ENCODE results near the gene OIP5. TPM values are rescaled to one million over a fixed set of nuclear protein-coding genes. Genes with fewer than 3 reads are reported as not detected.
A peak's percentile ranks its signal among the peaks of the same experiment; 100 is the strongest.

The OIP5 gene
- polyA plus RNA-seq, 1 donor from 2014 or later, result 1.7 TPM

- H3K79me2 ChIP-seq (replicated peaks; ENCODE audit: insufficient read depth, low read length), result peaks cover 29% of the 10 kb centered on the region
- TF ChIP-seq RAD21 (conservative IDR thresholded peaks at IDR 0.05) (no peak), SMC3 (conservative IDR thresholded peaks at IDR 0.05; ENCODE audit: poor library complexity) (no peak), MXI1 (conservative IDR thresholded peaks at IDR 0.05; ENCODE audit: poor library complexity, severe bottlenecking) (no peak), CTCF (IDR thresholded peaks at IDR 0.05; ENCODE audit: poor library complexity, severe bottlenecking) (no peak), TAF1 (IDR thresholded peaks at IDR 0.05; ENCODE audit: low read depth) (no peak), EP300 (conservative IDR thresholded peaks at IDR 0.05; ENCODE audit: poor library complexity, severe bottlenecking) (no peak), REST (IDR thresholded peaks at IDR 0.05; ENCODE audit: borderline replicate concordance) (no peak), POLR2AphosphoS5 (IDR thresholded peaks at IDR 0.05) (no peak), EZH2 (IDR thresholded peaks at IDR 0.05; ENCODE audit: borderline replicate concordance, insufficient read depth, low read length, poor library complexity, severe bottlenecking) (no peak)
- no peak overlapping the region for H3K27ac ChIP-seq (ENCODE audit: low read length)
- H3K27me3 ChIP-seq (ENCODE audit: insufficient read depth, low read depth, low read length), result no peaks in the 10 kb centered on the region
- H3K9me3 ChIP-seq (ENCODE audit: low read length), result no peaks in the 10 kb centered on the region
- H3K4me2 ChIP-seq (ENCODE audit: low read length), result no peak overlapping the region
- no peaks in the 10 kb centered on the region for H4K20me1 ChIP-seq (ENCODE audit: insufficient read depth)
- no peak overlapping the region for H3K9ac ChIP-seq (ENCODE audit: low read length)
- H3K4me3 ChIP-seq (ENCODE audit: low read length), result no peak overlapping the region
- no peaks in the 10 kb centered on the region for H3K9me2 ChIP-seq (ENCODE audit: insufficient read depth, low read length)
- no peak overlapping the region for H2AFZ ChIP-seq (ENCODE audit: low read depth, low read length)
- peaks cover 8% of the 10 kb centered on the region for H3K36me3 ChIP-seq (ENCODE audit: insufficient read depth, low read length)
- peaks cover 2% of the 10 kb centered on the region for H3F3A ChIP-seq (ENCODE audit: insufficient read depth, low read length, poor library complexity, severe bottlenecking)
Measured at GRCh38 chr15:41286665-41287333, 45.6 kb downstream of the OIP5 start.

GRCh38 chr15:41285285-41285684 lies 47.1 kb downstream of the OIP5 start:
- no peaks in the 10 kb centered on the region for H3K9me2 ChIP-seq (ENCODE audit: insufficient read depth, low read length)
- H3K4me3 ChIP-seq (ENCODE audit: low read length), result peak overlapping the region; percentile 86
- H3F3A ChIP-seq (ENCODE audit: insufficient read depth, low read length, poor library complexity, severe bottlenecking), result peaks cover 2% of the 10 kb centered on the region
- no peaks in the 10 kb centered on the region for H3K9me3 ChIP-seq (ENCODE audit: low read length)
- H3K27ac ChIP-seq (ENCODE audit: low read length), result no peak overlapping the region
- peaks cover 8% of the 10 kb centered on the region for H3K36me3 ChIP-seq (ENCODE audit: insufficient read depth, low read length)
- no peak overlapping the region for H2AFZ ChIP-seq (ENCODE audit: low read depth, low read length)
- peak overlapping the region; percentile 93 for H3K9ac ChIP-seq (ENCODE audit: low read length)
- H3K79me2 ChIP-seq (replicated peaks; ENCODE audit: insufficient read depth, low read length), result peaks cover 29% of the 10 kb centered on the region
- H3K27me3 ChIP-seq (ENCODE audit: insufficient read depth, low read depth, low read length), result no peaks in the 10 kb centered on the region
- H3K4me2 ChIP-seq (ENCODE audit: low read length), result peak overlapping the region; percentile 72
- TF ChIP-seq SMC3 (conservative IDR thresholded peaks at IDR 0.05; ENCODE audit: poor library complexity) (no peak), RAD21 (conservative IDR thresholded peaks at IDR 0.05) (no peak), EP300 (conservative IDR thresholded peaks at IDR 0.05; ENCODE audit: poor library complexity, severe bottlenecking) (no peak), POLR2AphosphoS5 (IDR thresholded peaks at IDR 0.05) (no peak), MXI1 (conservative IDR thresholded peaks at IDR 0.05; ENCODE audit: poor library complexity, severe bottlenecking) (no peak), TAF1 (IDR thresholded peaks at IDR 0.05; ENCODE audit: low read depth) (no peak), EZH2 (IDR thresholded peaks at IDR 0.05; ENCODE audit: borderline replicate concordance, insufficient read depth, low read length, poor library complexity, severe bottlenecking) (no peak), CTCF (IDR thresholded peaks at IDR 0.05; ENCODE audit: poor library complexity, severe bottlenecking) (no peak), REST (IDR thresholded peaks at IDR 0.05; ENCODE audit: borderline replicate concordance) (no peak)
- no peaks in the 10 kb centered on the region for H4K20me1 ChIP-seq (ENCODE audit: insufficient read depth)

Measured in neural cell (in vitro differentiated cells).